ENCODE results near the gene DRC1.

Gene DRC1

GRCh38 chr2:26489213-26489850 lies 87.6 kb downstream of the DRC1 start:
- H3K27me3 ChIP-seq (ENCODE audit: control insufficient read depth, low read length): peaks cover 3% of the 10 kb centered on the region
- no peaks in the 10 kb centered on the region for H3K36me3 ChIP-seq (ENCODE audit: control insufficient read depth, low read length)
- H3K9me3 ChIP-seq (ENCODE audit: control insufficient read depth, insufficient read depth, low read length): no peaks in the 10 kb centered on the region
- H3K4me3 ChIP-seq (ENCODE audit: low read length): no peak overlapping the region
- no peaks in the 10 kb centered on the region for H4K20me1 ChIP-seq (ENCODE audit: control insufficient read depth, insufficient read depth, low read depth, low read length)
- no peak overlapping the region for H3K4me2 ChIP-seq (ENCODE audit: low read length)
- H3K9me2 ChIP-seq (replicated peaks; ENCODE audit: control insufficient read depth, low read length): no peaks in the 10 kb centered on the region
- H3F3A ChIP-seq (ENCODE audit: control insufficient read depth, insufficient read depth): no peaks in the 10 kb centered on the region
- no peak for TF ChIP-seq CTCF (IDR thresholded peaks at IDR 0.05; ENCODE audit: low read depth, low read length, poor library complexity, severe bottlenecking)
- H3K27ac ChIP-seq (ENCODE audit: low read depth, low read length): no peak overlapping the region
- no peaks in the 10 kb centered on the region for H3K4me1 ChIP-seq (ENCODE audit: control insufficient read depth, low read length)
- H3K79me2 ChIP-seq (ENCODE audit: control insufficient read depth, low read length): no peaks in the 10 kb centered on the region

GRCh38 chr2:26491563-26492167 lies 89.9 kb downstream of the DRC1 start:
- H4K20me1 ChIP-seq (ENCODE audit: control insufficient read depth, insufficient read depth, low read depth, low read length): no peaks in the 10 kb centered on the region
- H3K36me3 ChIP-seq (ENCODE audit: control insufficient read depth, low read length): no peaks in the 10 kb centered on the region
- no peak overlapping the region for H3K4me2 ChIP-seq (ENCODE audit: low read length)
- no peak overlapping the region for H3K27ac ChIP-seq (ENCODE audit: low read depth, low read length)
- no peaks in the 10 kb centered on the region for H3K79me2 ChIP-seq (ENCODE audit: control insufficient read depth, low read length)
- no peaks in the 10 kb centered on the region for H3K9me3 ChIP-seq (ENCODE audit: control insufficient read depth, insufficient read depth, low read length)
- TF ChIP-seq CTCF (IDR thresholded peaks at IDR 0.05; ENCODE audit: low read depth, low read length, poor library complexity, severe bottlenecking) (no peak), EZH2phosphoT487 (IDR thresholded peaks at IDR 0.05; ENCODE audit: borderline replicate concordance, low read length) (no peak)
- no peak overlapping the region for H3K4me3 ChIP-seq (ENCODE audit: low read length)
- H3F3A ChIP-seq (ENCODE audit: control insufficient read depth, insufficient read depth): no peaks in the 10 kb centered on the region
- peaks cover 3% of the 10 kb centered on the region for H3K27me3 ChIP-seq (ENCODE audit: control insufficient read depth, low read length)
- no peaks in the 10 kb centered on the region for H3K4me1 ChIP-seq (ENCODE audit: control insufficient read depth, low read length)
- no peaks in the 10 kb centered on the region for H3K9me2 ChIP-seq (replicated peaks; ENCODE audit: control insufficient read depth, low read length)

GRCh38 chr2:26492749-26493515 lies 91.2 kb downstream of the DRC1 start:
- no peaks in the 10 kb centered on the region for H3K9me3 ChIP-seq (ENCODE audit: control insufficient read depth, insufficient read depth, low read length)
- no peak for TF ChIP-seq CTCF (IDR thresholded peaks at IDR 0.05; ENCODE audit: low read depth, low read length, poor library complexity, severe bottlenecking)
- no peak for TF ChIP-seq EZH2phosphoT487 (IDR thresholded peaks at IDR 0.05; ENCODE audit: borderline replicate concordance, low read length)
- H3K36me3 ChIP-seq (ENCODE audit: control insufficient read depth, low read length): no peaks in the 10 kb centered on the region
- H4K20me1 ChIP-seq (ENCODE audit: control insufficient read depth, insufficient read depth, low read depth, low read length): no peaks in the 10 kb centered on the region
- no peaks in the 10 kb centered on the region for H3K79me2 ChIP-seq (ENCODE audit: control insufficient read depth, low read length)
- H3F3A ChIP-seq (ENCODE audit: control insufficient read depth, insufficient read depth): no peaks in the 10 kb centered on the region
- no peak overlapping the region for H3K4me3 ChIP-seq (ENCODE audit: low read length)
- no peaks in the 10 kb centered on the region for H3K9me2 ChIP-seq (replicated peaks; ENCODE audit: control insufficient read depth, low read length)
- no peaks in the 10 kb centered on the region for H3K4me1 ChIP-seq (ENCODE audit: control insufficient read depth, low read length)
- H3K27ac ChIP-seq (ENCODE audit: low read depth, low read length): no peak overlapping the region
- peaks cover 3% of the 10 kb centered on the region for H3K27me3 ChIP-seq (ENCODE audit: control insufficient read depth, low read length)
- no peak overlapping the region for H3K4me2 ChIP-seq (ENCODE audit: low read length)

Measured in DOHH2 (cell line).